GM19372 (cell line): ENCODE measurements around the gene MYO18B.

Source experiments
- ATAC-seq: cut with Tn5 transposase; IDR thresholded peaks from one replicate; pipeline ENCODE4 v1.9.1; 2021; ENCODE audit warnings: mild to moderate bottlenecking, low read depth, moderate library complexity; ENCODE audit not compliant: unreplicated experiment

Gene MYO18B

DNA sequence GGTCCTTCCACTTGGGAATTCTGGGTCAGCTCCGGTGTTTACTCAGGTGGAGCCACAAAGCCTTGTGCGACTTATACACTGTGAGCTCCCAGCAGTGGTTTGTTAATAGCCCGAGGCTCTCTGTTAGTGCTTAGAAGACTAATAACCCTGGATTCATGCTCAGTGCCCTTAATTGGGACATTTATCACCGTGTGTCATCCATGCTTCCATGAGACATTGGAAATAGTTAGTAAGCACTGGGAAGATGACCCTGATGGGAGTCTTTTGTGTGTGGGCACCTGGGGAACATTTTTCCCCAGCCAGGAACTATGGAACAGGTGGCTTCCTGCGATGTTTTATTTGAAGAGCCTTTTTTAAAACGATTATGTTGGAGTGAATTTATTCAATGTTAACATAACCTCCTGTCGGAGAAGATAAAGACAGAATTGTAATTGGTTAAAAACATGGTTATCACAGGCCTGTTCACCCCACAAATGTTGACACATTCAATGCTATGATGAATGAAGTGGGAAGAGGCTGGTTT lies 188.9 kb downstream of the MYO18B start:
- no peak for ATAC-seq

DNA sequence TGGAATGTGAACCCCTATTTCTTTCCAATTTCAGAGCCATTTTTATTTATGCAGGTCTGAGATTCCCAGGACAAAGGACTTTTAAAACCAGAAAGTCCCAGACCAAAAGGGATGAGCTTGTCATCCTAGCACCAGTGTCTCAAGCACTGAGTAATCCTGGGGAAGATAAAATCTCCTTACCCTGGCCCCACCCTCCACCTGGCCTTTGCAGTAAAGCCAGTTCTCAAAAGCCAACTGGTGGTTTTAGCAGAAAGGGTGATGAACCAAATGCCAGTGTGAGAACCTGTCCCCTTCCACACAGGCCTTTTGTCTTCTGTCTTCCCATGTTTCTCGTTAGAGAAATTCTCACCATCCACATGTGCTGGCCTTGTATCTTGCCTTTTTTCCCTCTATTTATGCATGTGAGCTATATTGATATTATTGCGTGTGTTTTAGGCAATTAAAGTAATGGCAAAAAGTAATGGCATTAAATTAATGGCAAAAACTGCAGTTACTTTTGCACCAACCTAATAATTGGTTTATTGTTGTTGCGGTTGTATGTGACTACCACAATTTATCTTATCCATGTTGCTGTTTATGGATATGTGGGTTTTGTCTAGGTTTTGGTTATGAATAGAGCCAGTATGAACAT lies 191.3 kb downstream of the MYO18B start:
- ATAC-seq = no peak

DNA sequence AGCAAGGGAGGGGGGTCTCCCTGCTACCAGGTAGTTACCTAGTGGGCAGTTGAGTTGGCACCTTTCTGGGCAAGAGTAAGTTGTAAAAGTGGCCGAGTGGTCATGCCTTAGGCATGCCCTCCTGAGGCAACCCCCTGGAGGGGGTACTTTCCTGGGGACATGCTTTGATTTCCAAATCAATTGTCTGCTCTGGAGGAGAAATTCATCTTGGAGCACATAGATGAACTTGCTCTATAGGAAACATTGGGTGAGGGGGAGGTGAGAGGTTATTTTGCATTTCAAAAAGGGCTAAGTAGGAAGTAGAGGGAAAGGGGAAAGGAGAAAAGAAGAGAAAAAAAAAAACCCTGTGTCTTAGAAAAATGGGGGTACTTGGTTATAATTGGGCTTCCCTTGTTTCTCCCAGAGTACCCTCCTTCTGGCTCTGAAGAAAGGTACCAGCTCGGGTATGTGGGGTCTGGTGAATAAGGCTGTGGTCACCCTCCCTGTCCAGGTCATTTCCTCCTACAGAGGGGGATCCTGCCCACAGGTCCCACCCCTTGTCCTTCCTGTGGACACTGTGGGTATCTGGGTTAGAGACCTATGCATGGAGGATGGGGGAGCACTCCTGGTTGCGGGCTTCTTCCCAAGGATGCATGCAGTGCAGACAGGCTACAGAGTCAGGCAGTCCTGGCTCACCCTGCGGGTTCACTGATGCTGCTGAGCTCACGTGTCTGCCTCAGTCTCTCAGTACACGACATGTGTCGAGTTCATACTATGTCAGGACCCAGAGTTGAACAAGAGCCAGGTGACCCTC lies 193.5 kb downstream of the MYO18B start:
- ATAC-seq = no peak

DNA sequence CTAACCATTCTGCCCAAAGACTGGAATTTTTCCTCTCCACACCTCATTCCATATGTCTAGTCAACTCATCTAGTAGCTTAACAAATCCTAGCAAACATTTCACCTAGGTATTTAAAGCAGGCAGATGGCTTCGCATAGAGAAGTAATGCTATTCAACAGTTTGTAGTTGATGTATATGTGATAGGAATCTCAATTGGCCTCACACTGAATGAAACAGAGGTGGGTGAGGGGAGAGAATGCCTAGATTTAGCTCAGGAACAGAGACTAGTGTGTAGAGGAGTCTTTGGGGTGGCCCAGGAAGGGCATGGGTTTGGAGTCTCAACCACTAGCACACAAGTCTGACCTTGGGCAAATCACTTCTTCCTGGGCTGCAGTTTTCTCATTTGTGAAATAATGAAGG lies 196.2 kb downstream of the MYO18B start:
- no peak for ATAC-seq

DNA sequence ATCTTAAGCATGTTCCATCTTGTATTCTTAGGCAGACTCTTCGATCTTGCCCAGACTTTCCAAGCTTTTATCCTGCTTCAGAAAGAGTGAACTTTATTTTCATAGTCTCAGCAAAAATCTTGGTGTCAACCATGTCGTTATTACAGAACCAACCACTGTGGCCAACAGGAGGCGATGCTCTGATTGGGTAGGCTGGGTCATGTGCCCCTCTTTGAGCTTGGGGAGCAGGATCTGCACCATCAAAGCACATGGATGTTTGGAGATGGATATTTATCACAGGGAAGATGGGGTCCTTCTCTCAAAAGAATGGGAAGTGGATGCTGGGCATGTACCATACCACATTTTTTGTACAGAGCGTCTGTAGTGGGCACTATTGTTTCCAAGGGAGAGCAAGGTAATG lies 197.4 kb downstream of the MYO18B start:
- ATAC-seq = no peak

DNA sequence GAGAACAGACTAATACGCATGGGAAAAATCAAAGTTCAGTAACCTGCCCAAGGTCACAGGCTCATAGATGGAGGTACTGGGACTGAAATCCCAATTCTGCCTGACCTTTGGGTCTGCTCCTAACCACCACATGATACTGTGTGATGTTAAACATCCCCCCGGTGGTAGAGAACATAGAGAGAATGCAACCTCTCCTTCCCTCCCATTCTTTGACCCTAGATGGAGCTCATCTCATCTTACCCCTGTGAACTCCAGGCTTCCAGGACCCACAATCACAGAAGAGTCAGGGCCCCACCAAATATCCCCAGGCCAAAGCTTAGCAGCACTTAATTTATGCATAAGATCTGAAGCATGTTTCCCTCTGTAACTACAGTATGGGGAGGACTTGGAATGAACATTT lies 198.5 kb downstream of the MYO18B start:
- no peak for ATAC-seq

DNA sequence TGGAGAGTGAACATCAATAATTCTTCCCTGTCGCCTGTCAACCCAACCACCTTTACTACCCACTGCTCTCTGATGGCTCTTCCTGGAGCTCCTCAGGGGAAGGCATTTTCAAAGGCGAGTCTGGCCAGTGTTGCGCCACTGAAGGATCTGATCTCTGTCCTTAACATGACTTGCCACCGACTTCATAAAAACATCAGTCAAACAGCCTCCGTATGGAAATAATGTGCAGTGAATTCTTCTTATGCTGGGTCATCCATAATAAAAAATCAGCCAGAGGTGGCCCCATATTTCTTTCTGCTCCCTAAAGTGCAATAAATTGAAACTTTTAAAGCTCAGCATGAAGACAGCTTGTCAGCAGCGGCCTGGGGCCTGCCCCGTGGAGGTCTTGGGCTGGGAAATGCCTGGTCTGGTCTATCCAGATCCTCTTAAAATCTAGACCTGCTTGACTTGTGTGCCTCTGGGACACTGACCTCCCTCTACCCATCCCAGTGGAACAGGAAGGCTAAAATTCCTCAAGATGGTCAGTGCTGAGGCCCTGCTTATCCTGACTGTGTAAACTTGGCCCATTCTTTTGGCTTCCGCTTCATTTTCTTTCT lies 199.5 kb downstream of the MYO18B start:
- no peak for ATAC-seq

DNA sequence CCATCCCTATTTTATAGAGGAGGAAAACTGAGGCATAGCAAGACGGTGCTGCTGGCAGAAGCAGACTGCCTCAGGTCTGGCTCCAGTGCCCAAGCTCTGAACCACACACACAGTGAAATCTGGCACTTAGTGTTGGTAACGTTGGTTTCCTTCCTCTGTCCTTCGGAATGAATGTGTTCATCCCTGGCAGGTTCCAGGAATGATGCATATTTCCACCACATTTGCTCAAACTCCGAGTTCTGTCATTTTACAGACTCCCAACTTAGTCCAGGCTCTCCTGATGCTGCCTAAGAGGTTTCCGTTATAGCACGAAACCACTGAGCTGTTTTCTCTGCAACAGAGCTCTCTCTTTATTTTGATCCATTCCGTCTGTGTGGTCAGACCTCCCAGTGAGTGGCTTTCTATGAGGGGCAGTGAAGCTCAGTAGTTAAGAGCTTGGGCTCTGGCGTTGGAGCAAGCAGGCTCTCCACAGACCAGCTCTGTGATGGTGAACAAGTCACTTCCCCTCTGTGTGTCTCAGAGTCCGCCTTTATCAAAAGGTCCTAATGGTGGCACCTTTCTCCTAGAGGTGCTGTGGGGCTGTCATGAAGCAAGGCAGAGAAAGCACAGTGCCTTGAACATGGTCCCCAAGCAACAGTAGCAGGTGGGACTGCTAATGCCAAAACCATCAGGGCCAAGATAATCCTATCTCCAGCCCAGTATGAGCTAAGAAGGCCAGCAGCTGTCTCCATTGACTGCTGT lies 200.3 kb downstream of the MYO18B start:
- no peak for ATAC-seq

DNA sequence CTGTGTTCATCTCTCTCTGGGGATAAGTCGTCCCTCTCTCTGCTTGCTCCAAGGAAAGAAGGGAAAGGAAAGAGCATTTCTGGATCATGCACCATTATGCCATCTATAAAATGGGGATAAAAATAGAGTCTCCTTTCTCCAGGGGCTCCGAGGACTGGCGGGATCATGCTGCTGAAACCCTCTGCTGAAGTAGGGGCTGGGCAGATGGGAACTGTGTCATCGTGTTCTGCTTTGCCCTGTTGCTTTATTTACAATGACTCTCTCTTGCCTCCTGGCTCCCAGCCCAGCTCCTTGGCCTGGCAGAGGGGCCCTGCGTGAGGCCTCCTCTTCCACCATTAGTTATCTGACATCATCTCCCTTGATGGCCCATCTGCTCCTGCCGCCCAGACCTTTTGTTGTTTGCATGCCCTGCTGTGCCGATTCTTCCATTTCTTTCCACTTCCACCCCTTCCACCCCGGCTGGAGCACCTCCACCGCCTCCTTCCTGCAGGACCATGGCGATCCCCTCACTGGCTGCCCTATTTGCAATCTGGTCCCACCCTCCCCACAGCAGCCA lies 200.9 kb downstream of the MYO18B start:
- no peak for ATAC-seq

DNA sequence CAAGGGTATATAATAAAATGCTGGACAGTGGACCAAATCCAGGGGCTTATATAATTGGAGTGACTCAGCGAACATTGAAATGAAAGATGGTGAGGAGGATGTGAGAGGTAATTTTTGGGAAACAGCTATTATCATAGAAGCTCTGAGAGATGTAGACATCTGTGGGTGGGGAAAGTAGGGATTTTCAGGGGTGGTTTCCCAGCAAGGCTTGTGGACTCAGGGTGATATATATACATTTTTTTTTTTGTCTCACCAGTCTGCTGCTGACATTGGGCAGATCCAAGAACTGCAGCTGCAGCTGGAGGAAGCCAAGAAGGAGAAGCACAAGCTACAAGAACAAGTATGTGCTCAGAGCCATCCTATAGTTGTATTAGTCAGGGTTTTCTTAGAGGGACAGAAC lies 208.1 kb downstream of the MYO18B start:
- ATAC-seq = no peak

DNA sequence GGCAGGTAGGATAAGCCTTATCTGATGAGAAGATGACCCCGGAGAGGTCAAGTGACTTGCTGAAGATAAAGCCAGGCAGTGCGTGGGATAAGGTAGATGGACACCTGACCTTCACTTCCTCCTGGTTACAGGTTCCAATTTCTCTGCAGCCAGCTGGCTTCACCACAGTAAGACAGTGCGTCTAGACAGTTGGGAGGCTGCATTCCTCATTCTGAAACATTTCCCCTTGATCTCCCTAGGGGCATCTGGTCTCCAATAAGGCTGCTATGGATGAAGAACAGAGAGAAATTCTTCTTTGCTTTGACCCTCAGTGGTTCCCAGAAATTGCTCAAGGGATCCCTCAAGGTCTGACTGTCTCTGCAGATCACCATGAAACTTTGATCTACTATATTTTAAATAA lies 211.3 kb downstream of the MYO18B start:
- no peak for ATAC-seq

DNA sequence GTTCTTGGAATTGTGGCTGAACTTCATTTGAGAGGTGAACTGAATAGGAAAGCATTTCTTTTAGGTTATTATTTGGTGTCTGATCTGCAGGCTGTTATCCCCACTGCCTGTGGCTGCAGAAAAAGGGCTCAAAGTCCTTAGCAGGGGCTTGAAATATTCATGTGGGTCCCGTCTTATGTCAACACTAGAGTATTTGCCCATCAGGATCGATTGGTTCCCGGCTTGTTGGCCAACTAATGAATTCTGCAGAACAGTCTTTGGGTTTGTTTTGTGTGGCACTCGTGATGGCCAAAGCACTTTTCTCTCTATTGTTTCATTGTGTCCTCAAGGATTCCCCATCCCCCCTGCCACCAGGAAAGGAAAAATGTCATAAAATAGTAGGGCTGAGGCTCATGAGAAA lies 211.9 kb downstream of the MYO18B start:
- no peak for ATAC-seq

DNA sequence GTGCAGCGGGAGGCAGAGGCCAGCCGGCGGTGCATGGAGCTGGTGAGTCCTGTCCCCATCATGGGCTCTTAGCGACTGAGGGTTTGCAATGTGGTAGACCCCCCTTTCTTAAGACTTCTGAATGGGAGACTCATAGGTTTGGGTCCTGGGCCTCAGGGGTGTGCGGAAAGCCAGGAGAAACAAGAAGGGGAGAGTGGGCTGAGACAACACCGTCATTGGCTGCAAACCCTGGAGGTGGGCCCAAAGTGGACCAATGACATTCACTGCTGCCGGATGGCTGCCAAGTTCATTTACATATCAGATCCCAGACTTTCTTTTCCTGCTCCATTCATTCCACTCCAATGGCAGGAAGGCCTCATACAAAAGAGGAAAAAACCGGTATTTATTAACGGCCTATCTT lies 213.3 kb downstream of the MYO18B start:
- no peak for ATAC-seq

DNA sequence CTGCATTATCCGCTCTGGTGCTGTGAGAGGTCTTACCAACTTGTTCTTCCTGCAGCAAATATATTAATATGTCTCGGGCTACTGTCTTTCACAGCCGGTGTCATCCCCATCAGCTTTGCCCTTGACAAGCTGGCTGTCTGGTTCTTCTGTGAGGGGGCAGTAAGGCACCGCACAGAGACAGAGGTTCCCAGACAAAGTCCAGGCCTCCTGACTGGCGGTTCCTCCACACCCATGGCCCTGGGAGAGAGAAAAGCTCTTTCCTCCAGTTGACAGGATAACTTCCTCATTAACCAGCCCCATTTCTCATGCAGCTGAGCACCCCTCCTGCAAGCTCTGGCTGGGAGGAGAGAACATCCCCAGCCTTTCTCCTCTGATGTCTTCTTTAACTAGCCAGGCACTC lies 214.8 kb downstream of the MYO18B start:
- no peak for ATAC-seq

DNA sequence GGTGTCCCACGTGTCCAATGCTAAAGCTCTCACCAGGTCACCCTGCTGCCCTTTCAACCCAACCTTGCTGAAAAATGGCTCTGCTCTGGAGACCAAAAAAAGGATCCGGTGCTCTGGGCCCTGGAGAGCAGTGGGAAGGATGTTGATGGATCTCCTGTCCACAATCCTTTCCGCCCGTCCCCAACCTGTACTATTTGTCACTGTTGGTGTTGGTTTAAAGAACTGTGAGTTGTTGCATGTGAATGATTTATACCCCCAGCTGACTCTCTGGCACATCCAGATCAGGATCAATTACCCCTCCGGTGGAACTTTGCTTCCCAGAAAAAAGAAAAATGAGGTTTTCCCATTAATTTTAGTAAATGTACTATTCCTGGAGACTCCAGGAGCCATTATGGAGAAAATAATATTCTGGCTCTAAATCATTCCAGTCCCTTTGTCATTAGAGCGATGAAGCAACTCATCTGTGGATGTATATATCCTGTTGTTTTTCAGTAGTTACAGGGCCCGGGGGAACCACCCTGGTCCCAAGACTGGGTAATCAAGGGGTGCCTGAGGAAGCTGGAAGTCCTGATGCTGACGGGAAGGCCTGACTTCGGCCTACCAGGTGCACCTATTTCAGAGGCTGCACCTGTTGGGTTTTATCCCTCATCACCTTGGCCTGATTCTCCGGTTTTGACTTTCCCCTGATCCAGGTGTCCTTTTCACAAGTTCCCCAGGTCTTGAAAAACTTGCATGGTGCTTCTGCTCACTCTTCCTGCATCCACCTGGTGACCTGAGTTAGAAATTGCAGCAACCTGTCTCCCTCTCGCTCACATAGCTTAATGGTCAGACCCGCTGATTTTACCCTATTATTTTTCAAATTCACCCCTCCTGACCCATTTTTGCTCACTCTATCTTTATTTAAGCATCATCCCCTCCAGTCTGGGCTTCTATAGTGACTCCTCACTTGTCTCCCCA lies 218.1 kb downstream of the MYO18B start:
- ATAC-seq = no peak

DNA sequence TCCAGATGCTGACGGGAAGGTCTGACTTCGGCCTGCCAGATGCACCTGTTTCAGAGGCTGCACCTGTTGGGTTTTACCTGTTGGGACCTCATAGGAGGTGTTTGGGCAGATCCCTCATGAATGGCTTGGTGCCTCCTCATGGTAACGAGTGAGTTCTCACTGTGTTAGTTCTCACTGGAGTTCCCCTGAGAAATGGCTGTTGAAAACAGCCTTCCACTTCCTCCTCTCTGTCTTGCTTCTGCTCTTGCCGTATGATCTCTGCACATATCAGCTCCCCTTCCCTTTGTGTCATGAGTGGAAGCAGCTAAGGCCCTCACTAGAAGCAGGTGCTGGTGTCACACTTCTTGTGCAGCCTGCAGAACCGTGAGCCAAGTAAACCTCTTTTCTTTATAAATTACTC lies 219.7 kb downstream of the MYO18B start:
- ATAC-seq = no peak

DNA sequence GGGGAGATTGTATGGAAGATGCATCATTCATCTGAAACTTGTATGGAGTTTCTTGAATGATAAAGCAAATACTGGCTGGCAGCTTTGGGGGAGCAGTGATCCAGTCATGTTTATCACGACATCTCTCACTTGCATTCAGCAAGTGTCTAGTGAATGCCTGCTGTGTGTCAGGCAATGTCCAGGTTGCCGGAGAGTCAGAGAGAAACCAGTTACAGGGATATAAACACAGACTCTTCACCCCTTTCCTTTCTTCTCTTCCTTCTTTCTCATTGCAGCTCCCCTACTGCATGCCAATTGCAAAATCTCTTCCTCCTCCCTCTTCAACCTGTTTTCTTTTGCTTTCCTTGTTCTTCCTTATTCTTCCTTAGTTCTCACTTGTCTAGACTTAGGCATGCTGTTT lies 220.7 kb downstream of the MYO18B start:
- no peak for ATAC-seq

DNA sequence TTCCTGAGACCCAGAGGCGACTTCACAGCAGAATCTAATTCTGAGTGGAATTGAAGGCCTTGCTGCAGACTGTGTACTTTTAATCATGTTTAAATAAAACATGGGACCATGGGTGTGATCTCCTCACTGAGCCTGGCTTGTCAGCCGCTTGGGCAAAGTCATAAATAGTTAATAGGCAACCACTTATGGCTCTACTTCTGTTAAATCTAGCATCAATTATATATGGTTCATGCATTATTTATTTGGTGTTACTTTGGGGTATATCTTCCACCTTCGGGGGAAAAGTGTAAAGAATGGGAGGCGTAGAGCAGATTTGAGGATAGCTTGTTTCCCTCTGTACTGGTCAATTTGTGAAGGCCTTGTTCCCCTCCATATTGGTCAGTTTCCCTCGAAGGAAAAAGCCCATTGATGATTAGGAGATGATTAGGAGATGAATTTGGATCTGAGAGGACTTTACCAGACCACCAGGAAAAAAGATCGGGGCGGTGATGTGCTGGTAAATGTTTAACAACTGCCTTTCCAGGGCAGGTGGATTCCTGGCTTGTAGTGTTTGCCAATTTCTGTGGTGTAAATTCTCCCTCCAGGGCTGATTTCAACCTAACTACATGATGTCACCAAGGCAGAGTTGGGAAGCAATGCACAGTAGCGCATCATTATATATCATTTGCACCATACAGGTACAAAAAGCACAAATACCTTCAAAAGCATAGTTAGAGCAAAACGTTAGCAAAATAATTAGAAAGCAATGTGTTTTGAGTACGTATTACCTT lies 223.2 kb downstream of the MYO18B start:
- ATAC-seq = no peak

DNA sequence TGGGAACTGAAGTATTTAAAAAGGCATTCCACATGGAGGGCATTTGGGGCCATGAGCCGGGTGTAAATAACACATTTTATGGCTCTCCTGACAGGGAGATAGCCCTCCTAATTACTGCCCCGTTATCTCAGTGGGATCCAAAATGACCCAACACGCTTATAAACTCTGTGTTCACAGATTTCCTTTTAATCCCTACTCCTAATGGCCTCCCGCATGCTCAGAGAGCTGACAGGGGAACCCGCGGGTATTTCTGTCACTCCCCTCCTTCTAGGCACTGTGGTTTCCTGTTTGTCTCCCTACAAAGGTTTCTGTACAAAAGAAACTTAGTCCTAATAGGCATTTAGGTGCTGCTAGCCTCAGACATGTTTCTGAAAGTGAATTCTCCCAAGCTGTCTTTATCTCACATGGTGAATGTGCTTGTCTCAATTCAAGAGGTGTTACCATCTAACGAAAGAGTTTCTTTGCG lies 224.5 kb downstream of the MYO18B start:
- no peak for ATAC-seq
